Hematopoietic multipotent progenitor cell treated with erythropoietin and hydrocortisone succinate and interleukin-3 and kit ligand, for 8 days (in vitro differentiated cells): ENCODE data around the gene TRIM54.
"Not testable (repeated sequence)": the region's sequence is repeated elsewhere in the genome, so short reads cannot be mapped to it uniquely, and the experiment has no call there.

Experiments
- DNase-seq: peaks from one replicate; pipeline ENCODE4 v3.0.0-alpha.2; 2015

TRIM54 gene

DNA sequence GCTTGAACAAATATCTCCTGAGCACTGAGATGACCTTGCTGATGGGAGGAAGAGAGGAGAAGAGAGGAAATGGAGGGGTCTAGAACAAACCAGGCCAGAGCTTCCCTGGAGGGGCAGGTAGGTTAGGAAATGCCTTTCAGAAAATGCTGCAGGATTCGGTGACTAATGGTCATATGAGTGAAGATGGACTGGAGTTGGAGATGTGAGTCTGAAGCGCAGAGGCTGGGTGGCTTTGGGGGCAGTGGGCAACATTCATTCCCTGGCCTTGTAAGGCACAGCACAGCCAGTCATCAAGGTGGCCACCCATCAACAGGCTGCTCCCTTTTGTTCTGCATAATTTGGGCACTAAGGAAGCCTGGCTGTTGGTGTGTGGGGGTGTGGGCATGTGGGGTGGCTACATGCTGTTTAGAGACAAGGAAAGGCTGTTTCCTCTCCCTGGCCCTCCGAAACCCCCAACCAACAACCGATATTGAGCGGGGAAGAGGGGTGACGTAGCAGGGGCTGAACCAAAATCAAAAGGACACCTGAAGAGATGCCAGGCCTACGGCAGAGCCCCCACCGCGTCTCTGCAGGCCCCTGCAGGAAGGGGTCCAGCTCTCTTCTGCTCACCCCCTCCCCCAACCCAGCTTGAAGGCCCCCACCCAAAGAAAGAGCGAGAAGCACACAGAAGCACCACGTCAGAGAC, 20.8 kb upstream of the TRIM54 start:
- DNase-seq, result no peak

DNA sequence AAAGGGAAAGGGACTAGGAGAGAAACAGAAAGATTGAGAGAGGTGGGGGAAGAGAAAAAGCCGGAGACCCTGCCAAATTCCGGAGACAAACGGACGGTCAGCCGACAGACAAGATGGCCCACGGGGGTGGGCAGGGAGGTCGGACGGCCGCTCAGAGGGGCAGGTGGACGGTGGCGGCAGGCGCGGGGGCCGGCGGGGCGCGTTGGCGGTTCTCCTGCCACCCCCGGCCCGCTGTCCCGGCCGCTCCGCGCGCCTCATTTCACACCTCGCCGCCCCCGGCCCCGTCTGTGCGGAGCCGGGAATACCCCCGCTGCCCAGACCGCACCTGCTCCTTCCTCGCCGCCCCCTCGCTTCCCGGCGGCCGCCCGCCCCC, 20.3 kb upstream of the TRIM54 start:
- no peak for DNase-seq

- peak; percentile 65 for DNase-seq
Measured at GRCh38 chr2:27262379-27263286, 19.6 kb upstream of the TRIM54 start, which contains the start of gene SLC30A3. TSS of gene SLC30A3 (minus strand) at chr2:27263047. CDS start at chr2:27262906, 141 bp downstream.

DNA sequence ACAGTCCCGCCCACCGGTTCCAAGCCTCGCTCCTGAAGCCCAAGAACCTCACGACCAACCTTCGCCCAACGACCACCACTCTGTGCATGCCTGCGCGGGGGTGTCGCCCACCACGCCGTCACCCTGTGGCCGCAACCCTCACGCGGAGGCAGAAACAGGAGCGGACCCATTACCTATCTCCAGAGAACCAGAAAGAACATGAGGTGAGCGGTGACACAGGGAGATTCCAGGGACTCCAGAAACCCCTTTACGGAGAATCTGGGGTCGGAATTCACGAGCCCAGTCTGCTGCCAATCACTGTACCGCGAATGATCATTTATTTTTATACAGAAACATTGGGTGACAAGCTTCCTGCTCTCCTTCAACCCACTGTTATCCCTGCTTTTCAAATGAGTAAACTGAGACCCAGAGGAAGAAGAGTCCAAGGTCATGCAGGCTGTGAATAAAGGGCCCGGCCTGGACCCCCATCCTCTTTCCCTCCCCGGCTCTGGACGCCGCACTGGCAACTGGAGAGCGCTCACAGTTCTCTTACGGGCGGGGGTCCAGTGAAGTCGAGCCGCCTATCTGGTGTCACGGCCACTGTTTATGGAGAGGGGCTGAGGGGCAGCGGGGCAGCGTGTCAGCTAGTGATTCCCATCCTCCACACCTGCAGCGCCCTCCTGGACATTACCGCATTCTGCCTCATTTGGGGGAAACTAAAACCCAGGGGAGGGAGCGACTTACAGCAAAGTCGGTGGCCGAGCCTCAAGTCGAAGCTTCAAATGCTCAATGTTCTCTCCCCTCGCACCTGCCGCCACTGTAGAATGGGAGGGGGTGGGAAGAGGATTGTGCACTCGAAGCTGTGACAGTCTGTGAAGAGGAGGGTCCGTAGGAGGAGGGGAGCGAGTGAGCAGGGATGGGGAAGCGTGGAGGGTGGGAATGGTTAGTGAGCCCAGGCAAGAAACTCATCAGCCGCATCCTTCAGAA, 18.7 kb upstream of the TRIM54 start:
- no peak for DNase-seq

GRCh38 chr2:27264253-27264752, 17.9 kb upstream of the TRIM54 start:
- DNase-seq, result no peak

GRCh38 chr2:27264753-27265535, 17.3 kb upstream of the TRIM54 start:
- DNase-seq, result peak; percentile 61

- DNase-seq, result no peak
Measured at GRCh38 chr2:27265536-27265870, 16.7 kb upstream of the TRIM54 start.

DNA sequence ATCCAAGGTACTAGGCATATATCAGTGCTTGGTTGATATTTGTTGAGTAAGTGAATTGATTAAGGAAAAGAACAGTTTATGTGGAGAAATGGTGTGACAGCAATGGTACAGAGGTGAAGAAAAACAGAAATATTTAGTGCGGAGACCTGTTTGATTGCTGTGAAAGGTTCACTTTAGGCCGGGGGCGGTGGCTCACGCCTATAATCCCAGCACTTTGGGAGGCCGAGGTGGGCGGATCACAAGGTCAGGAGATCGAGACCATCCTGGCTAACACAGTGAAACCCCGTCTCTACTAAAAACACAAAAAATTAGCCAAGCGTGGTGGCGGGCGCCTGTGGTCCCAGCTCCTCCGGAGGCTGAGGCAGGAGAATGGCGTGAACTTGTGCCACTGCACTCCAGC, 13.9 kb upstream of the TRIM54 start:
- DNase-seq, result not testable (repeated sequence)

DNA sequence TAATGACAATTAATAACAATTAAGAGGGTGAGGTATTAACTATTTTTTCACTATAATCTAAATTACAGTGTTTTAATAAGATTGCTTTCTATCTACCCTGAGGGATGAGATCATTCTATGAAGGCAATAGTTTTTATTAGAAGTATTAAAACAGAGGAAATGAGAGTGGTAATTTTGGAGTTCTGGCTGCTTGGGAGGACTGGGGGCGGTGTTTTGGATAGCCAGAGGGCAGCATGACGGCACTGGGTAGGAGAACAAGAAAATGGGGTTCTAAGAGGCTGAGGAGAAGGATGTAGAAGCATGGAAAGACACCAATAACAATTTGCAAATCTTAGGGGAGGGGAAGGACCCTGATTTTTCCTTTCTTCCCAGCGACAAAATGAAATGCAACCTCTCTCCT, 12.1 kb upstream of the TRIM54 start:
- no peak for DNase-seq

GRCh38 chr2:27270670-27271069, 11.6 kb upstream of the TRIM54 start:
- DNase-seq, result no peak

GRCh38 chr2:27271631-27272340, 10.4 kb upstream of the TRIM54 start:
- DNase-seq, result no peak

DNA sequence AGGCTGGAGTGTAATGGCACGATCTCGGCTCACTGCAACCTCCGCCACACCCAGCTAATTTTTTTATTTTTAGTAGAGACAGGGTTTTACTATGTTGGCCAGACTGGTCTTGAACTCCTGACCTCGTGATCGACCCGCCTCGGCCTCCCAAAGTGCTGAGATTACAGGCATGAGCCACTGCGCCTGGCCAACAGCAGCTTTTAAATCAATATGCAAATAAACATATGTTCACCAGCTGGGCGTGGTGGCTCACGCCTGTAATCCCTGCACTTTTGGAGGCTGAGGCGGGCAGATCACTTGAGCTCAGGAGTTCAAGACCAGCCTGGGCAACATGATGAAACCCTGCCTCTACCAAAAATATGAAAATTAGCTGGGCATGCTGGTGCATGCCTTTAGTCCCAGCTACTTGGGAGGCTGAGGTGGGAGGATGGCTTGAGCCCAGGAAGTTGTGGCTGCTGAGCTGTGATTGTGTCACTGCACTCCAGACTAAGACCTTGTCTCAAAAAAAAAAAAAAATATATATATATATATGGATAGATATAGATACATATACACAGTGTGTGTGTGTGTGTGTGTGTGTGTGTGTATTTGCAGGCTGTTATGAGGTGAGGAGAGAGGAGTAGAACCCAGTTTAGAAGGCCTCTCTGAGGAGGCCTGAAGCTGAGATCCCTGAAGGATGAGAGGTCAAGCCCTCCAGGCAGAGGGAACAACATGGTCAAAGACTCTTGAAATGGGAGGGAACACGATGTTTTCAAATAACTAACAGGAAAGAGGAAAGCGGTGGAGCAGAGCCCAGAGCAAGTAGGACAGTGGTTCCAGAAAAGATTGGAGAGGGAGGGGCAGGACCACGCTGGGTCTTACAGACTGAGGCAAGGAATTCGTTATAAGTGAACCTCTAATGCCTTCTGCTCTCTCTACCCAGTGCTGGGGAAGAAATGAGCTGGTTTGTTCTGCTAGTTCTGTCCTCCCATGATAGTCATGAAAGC, 9.4 kb upstream of the TRIM54 start:
- not testable (repeated sequence) for DNase-seq

DNA sequence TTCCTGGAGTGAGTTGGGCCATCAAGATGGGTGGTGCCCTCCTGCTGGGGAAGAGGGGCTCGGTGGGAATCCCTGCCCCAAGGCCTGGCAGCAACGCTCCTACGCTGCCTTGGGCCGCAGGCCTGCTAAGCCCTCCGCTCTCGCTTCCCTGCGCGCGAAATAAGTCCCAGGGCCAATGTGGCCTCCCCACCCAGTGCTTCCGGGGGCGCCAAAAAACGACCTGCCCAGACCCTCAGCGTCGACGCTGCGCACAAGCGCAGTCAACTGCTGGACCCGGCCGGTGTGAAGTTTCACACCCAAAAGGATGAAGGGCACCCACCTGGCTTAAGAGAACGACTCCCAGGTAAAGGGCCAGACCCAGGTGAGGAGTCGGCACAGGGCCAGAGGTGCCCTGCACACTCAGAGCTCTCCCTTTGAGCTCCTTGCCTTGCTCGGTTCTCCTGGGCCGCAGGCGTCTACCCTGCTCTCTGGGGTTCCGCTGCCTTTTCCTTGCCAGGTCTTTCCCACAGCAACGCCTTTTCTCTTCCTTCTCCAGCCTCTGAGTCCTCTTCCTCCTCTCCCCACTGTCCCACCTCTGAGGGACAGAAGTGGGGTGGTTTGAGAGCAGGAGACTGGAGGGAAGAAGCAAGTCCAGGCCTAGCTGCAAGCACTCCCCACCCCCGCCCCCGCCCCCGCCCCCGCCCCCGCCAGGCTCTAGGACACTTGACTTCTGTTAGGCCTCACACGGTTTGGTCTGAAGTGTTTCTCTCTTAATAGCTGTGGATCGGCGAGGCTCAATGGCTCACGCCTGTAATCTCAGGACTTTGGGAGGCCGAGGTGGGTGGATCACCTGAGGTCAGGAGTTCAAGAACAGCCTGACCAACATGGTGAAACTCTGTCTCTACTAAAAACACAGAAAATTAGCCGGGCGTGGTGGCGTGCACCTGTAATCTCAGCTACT, 6.7 kb upstream of the TRIM54 start, which contains the start of gene DNAJC5G:
Gene DNAJC5G (plus strand): TSS at position 223 of the 940 bp plus-strand sequence. CDS start 1,296 bp downstream, outside the sequence.
- DNase-seq, result no peak

- DNase-seq, result no peak
Measured at GRCh38 chr2:27278010-27278409, 4.2 kb upstream of the TRIM54 start.

- no peak for DNase-seq
Measured at GRCh38 chr2:27280826-27281225, 1.4 kb upstream of the TRIM54 start.

GRCh38 chr2:27281442-27281841, 787 bp upstream of the TRIM54 start:
- no peak for DNase-seq

- DNase-seq, result no peak
Measured at GRCh38 chr2:27282892-27283291, 663 bp downstream of the TRIM54 start.

GRCh38 chr2:27284996-27285395, 2.8 kb downstream of the TRIM54 start:
- no peak for DNase-seq

- no peak for DNase-seq
Measured at GRCh38 chr2:27285481-27285880, 3.3 kb downstream of the TRIM54 start.
